Measurements from ENCODE around the gene OR4D10.
"Not testable (repeated sequence)": the region's sequence is repeated elsewhere in the genome, so short reads cannot be mapped to it uniquely, and the experiment has no call there.

Gene OR4D10

GRCh38 chr11:59473015-59473414 is at the start of gene OR4D10:
OR4D10 (plus strand) TSS chr11:59473315; CDS start chr11:59477430, 4,115 bp downstream.
- no peaks in the 10 kb centered on the region for H3K27me3 ChIP-seq (ENCODE audit: insufficient read depth, low read length)
- H3K27ac ChIP-seq (ENCODE audit: low read length) = no peak within 1 kb of the TSS
- no peak within 1 kb of the TSS for H3K4me3 ChIP-seq (ENCODE audit: low read length)
- H3K9ac ChIP-seq (ENCODE audit: low read depth, low read length) = no peak within 1 kb of the TSS
- H3K9me3 ChIP-seq (ENCODE audit: insufficient read depth, low read depth, low read length) = no peaks in the 10 kb centered on the region
- H3K36me3 ChIP-seq (ENCODE audit: insufficient read depth, low read depth, low read length) = no peaks in the 10 kb centered on the region
- H3K4me1 ChIP-seq (ENCODE audit: insufficient read depth, low read length) = no peaks in the 10 kb centered on the region

GRCh38 chr11:59423835-59424234 is 49.3 kb upstream of the OR4D10 start:
- H3K9ac ChIP-seq (ENCODE audit: low read depth, low read length) = no peak overlapping the region
- H3K4me1 ChIP-seq (ENCODE audit: insufficient read depth, low read length) = peaks cover 24% of the 10 kb centered on the region
- H3K9me3 ChIP-seq (ENCODE audit: insufficient read depth, low read depth, low read length) = no peaks in the 10 kb centered on the region
- no peaks in the 10 kb centered on the region for H3K36me3 ChIP-seq (ENCODE audit: insufficient read depth, low read depth, low read length)
- H3K27me3 ChIP-seq (ENCODE audit: insufficient read depth, low read length) = no peaks in the 10 kb centered on the region
- no peak overlapping the region for H3K27ac ChIP-seq (ENCODE audit: low read length)
- no peak overlapping the region for H3K4me3 ChIP-seq (ENCODE audit: low read length)

GRCh38 chr11:59425131-59425530 is 48.0 kb upstream of the OR4D10 start:
- Histone ChIP-seq H3K9ac (ENCODE audit: low read depth, low read length) (no peak overlapping the region), H3K9me3 (ENCODE audit: insufficient read depth, low read depth, low read length) (no peaks in the 10 kb centered on the region), H3K27me3 (ENCODE audit: insufficient read depth, low read length) (no peaks in the 10 kb centered on the region), H3K27ac (ENCODE audit: low read length) (no peak overlapping the region), H3K4me3 (ENCODE audit: low read length) (no peak overlapping the region), H3K4me1 (ENCODE audit: insufficient read depth, low read length) (peaks cover 24% of the 10 kb centered on the region), H3K36me3 (ENCODE audit: insufficient read depth, low read depth, low read length) (no peaks in the 10 kb centered on the region)

GRCh38 chr11:59426361-59427067 is 46.6 kb upstream of the OR4D10 start, which contains the start of gene OR5A2:
OR5A2 (minus strand) TSS chr11:59426413; CDS start chr11:59422953, 3,460 bp downstream.
- peak within 1 kb of the TSS; percentile 2; the same call in 1 of the 2 replicates for H3K9ac ChIP-seq (ENCODE audit: low read depth, low read length)

GRCh38 chr11:59427068-59427382 is 46.1 kb upstream of the OR4D10 start:
- Histone ChIP-seq H3K9ac (ENCODE audit: low read depth, low read length) (peak overlapping the region; percentile 2; the same call in 1 of the 2 replicates), H3K27ac (ENCODE audit: low read length) (no peak overlapping the region), H3K27me3 (ENCODE audit: insufficient read depth, low read length) (no peaks in the 10 kb centered on the region), H3K36me3 (ENCODE audit: insufficient read depth, low read depth, low read length) (no peaks in the 10 kb centered on the region), H3K4me1 (ENCODE audit: insufficient read depth, low read length) (peaks cover 24% of the 10 kb centered on the region), H3K4me3 (ENCODE audit: low read length) (no peak overlapping the region; the same call in 1 of the 2 replicates), H3K9me3 (ENCODE audit: insufficient read depth, low read depth, low read length) (no peaks in the 10 kb centered on the region)

More at GRCh38 chr11:59426361-59427067, 46.6 kb upstream of the OR4D10 start, which contains the start of gene OR5A2:
- no peaks in the 10 kb centered on the region for H3K36me3 ChIP-seq (ENCODE audit: insufficient read depth, low read depth, low read length)
- H3K4me3 ChIP-seq (ENCODE audit: low read length) = peak within 1 kb of the TSS; percentile 19; the same call in 1 of the 2 replicates
- H3K9me3 ChIP-seq (ENCODE audit: insufficient read depth, low read depth, low read length) = no peaks in the 10 kb centered on the region
- no peak within 1 kb of the TSS for H3K27ac ChIP-seq (ENCODE audit: low read length)
- peaks cover 24% of the 10 kb centered on the region for H3K4me1 ChIP-seq (ENCODE audit: insufficient read depth, low read length)
- H3K27me3 ChIP-seq (ENCODE audit: insufficient read depth, low read length) = no peaks in the 10 kb centered on the region

- no peak overlapping the region for H3K9ac ChIP-seq (ENCODE audit: low read depth, low read length)
- no peaks in the 10 kb centered on the region for H3K9me3 ChIP-seq (ENCODE audit: insufficient read depth, low read depth, low read length)
- H3K4me3 ChIP-seq (ENCODE audit: low read length) = no peak overlapping the region
- no peak overlapping the region for H3K27ac ChIP-seq (ENCODE audit: low read length)
- no peaks in the 10 kb centered on the region for H3K36me3 ChIP-seq (ENCODE audit: insufficient read depth, low read depth, low read length)
- H3K27me3 ChIP-seq (ENCODE audit: insufficient read depth, low read length) = no peaks in the 10 kb centered on the region
- H3K4me1 ChIP-seq (ENCODE audit: insufficient read depth, low read length) = peaks cover 21% of the 10 kb centered on the region
Observed at GRCh38 chr11:59429924-59430516, 43.1 kb upstream of the OR4D10 start.

- Histone ChIP-seq H3K27ac (ENCODE audit: low read length) (no peak within 1 kb of the TSS), H3K4me1 (ENCODE audit: insufficient read depth, low read length) (no peaks in the 10 kb centered on the region; the same call in 1 of the 2 replicates), H3K9me3 (ENCODE audit: insufficient read depth, low read depth, low read length) (no peaks in the 10 kb centered on the region), H3K27me3 (ENCODE audit: insufficient read depth, low read length) (no peaks in the 10 kb centered on the region), H3K4me3 (ENCODE audit: low read length) (no peak within 1 kb of the TSS), H3K36me3 (ENCODE audit: insufficient read depth, low read depth, low read length) (no peaks in the 10 kb centered on the region), H3K9ac (ENCODE audit: low read depth, low read length) (no peak within 1 kb of the TSS)
Observed at GRCh38 chr11:59436169-59436568, 36.9 kb upstream of the OR4D10 start, which contains the start of gene OR5A1. OR5A1 (plus strand) TSS chr11:59436469; CDS start chr11:59443169, 6,700 bp downstream.

GRCh38 chr11:59437770-59438169 is 35.3 kb upstream of the OR4D10 start:
- no peak overlapping the region for H3K4me3 ChIP-seq (ENCODE audit: low read length)
- no peak overlapping the region for H3K27ac ChIP-seq (ENCODE audit: low read length)
- no peaks in the 10 kb centered on the region for H3K9me3 ChIP-seq (ENCODE audit: insufficient read depth, low read depth, low read length)
- no peak overlapping the region for H3K9ac ChIP-seq (ENCODE audit: low read depth, low read length)
- no peaks in the 10 kb centered on the region; the same call in 1 of the 2 replicates for H3K4me1 ChIP-seq (ENCODE audit: insufficient read depth, low read length)
- H3K36me3 ChIP-seq (ENCODE audit: insufficient read depth, low read depth, low read length) = no peaks in the 10 kb centered on the region
- H3K27me3 ChIP-seq (ENCODE audit: insufficient read depth, low read length) = no peaks in the 10 kb centered on the region

- not testable (repeated sequence) for H3K4me1 ChIP-seq (ENCODE audit: insufficient read depth, low read length); H3K27ac ChIP-seq (ENCODE audit: low read length); H3K9ac ChIP-seq (ENCODE audit: low read depth, low read length); H3K36me3 ChIP-seq (ENCODE audit: insufficient read depth, low read depth, low read length); H3K9me3 ChIP-seq (ENCODE audit: insufficient read depth, low read depth, low read length); H3K27me3 ChIP-seq (ENCODE audit: insufficient read depth, low read length); H3K4me3 ChIP-seq (ENCODE audit: low read length)
Observed at GRCh38 chr11:59445624-59446023, 27.5 kb upstream of the OR4D10 start.

GRCh38 chr11:59448484-59448883 is 24.6 kb upstream of the OR4D10 start:
- Histone ChIP-seq H3K9me3 (ENCODE audit: insufficient read depth, low read depth, low read length) (peaks cover 3% of the 10 kb centered on the region; the same call in 1 of the 2 replicates), H3K4me3 (ENCODE audit: low read length) (no peak overlapping the region), H3K4me1 (ENCODE audit: insufficient read depth, low read length) (no peaks in the 10 kb centered on the region), H3K9ac (ENCODE audit: low read depth, low read length) (no peak overlapping the region), H3K36me3 (ENCODE audit: insufficient read depth, low read depth, low read length) (no peaks in the 10 kb centered on the region), H3K27me3 (ENCODE audit: insufficient read depth, low read length) (no peaks in the 10 kb centered on the region), H3K27ac (ENCODE audit: low read length) (no peak overlapping the region)

- H3K4me3 ChIP-seq (ENCODE audit: low read length) = no peak within 1 kb of the TSS
- no peaks in the 10 kb centered on the region for H3K27me3 ChIP-seq (ENCODE audit: insufficient read depth, low read length)
- no peak within 1 kb of the TSS for H3K27ac ChIP-seq (ENCODE audit: low read length)
- H3K9ac ChIP-seq (ENCODE audit: low read depth, low read length) = no peak within 1 kb of the TSS
- peaks cover 3% of the 10 kb centered on the region; the same call in 1 of the 2 replicates for H3K4me1 ChIP-seq (ENCODE audit: insufficient read depth, low read length)
- no peaks in the 10 kb centered on the region for H3K36me3 ChIP-seq (ENCODE audit: insufficient read depth, low read depth, low read length)
- no peaks in the 10 kb centered on the region for H3K9me3 ChIP-seq (ENCODE audit: insufficient read depth, low read depth, low read length)
Observed at GRCh38 chr11:59456661-59457060, 16.5 kb upstream of the OR4D10 start, which contains the start of gene OR4D6. OR4D6 (plus strand) TSS chr11:59456961; CDS start chr11:59456961, 0 bp downstream.

GRCh38 chr11:59459916-59460315 is 13.2 kb upstream of the OR4D10 start:
- no peak overlapping the region for H3K9ac ChIP-seq (ENCODE audit: low read depth, low read length)

More at GRCh38 chr11:59459916-59460315, 13.2 kb upstream of the OR4D10 start:
- Histone ChIP-seq H3K27me3 (ENCODE audit: insufficient read depth, low read length) (no peaks in the 10 kb centered on the region), H3K27ac (ENCODE audit: low read length) (no peak overlapping the region), H3K4me3 (ENCODE audit: low read length) (no peak overlapping the region), H3K9me3 (ENCODE audit: insufficient read depth, low read depth, low read length) (no peaks in the 10 kb centered on the region), H3K4me1 (ENCODE audit: insufficient read depth, low read length) (peaks cover 3% of the 10 kb centered on the region; the same call in 1 of the 2 replicates), H3K36me3 (ENCODE audit: insufficient read depth, low read depth, low read length) (no peaks in the 10 kb centered on the region)
